SK-N-SH (cell line): Measurements from ENCODE around the gene ADPRH.

Experiments used
- EP300 ChIP-seq, 2 experiments: IDR thresholded peaks; 2 replicates each; pipeline versions ENCODE4 v1.4.0 to v1.6.1; 2012; ENCODE audit warnings: borderline replicate concordance in 1 of 2, low read depth in 1 of 2, low read length in 1 of 2
- MXI1 ChIP-seq: IDR thresholded peaks from 2 replicates; pipeline ENCODE4 v1.6.1; 2012; ENCODE audit warnings: mild to moderate bottlenecking, low read depth, low read length, improper control_type of control experiment
- RFX5 ChIP-seq: IDR thresholded peaks from 2 replicates; pipeline ENCODE4 v1.6.1; 2012; ENCODE audit warnings: mild to moderate bottlenecking, improper control_type of control experiment, low read length
- TCF12 ChIP-seq: IDR thresholded peaks from 2 replicates; pipeline ENCODE4 v1.4.0; 2012
- TF ChIP-seq, protein P1 (sequence below): fragments of 200-600 bp; sonication (generic); IDR thresholded peaks from 2 replicates; pipeline ENCODE4 v1.6.1; 2017; ENCODE audit warnings: antibody characterized with exemption, mild to moderate bottlenecking, moderate library complexity
- TF ChIP-seq, protein P2 (sequence below): IDR thresholded peaks from 2 replicates; pipeline ENCODE4 v1.6.1; 2012; ENCODE audit warnings: mild to moderate bottlenecking, low read depth, low read length, moderate library complexity

DNA sequence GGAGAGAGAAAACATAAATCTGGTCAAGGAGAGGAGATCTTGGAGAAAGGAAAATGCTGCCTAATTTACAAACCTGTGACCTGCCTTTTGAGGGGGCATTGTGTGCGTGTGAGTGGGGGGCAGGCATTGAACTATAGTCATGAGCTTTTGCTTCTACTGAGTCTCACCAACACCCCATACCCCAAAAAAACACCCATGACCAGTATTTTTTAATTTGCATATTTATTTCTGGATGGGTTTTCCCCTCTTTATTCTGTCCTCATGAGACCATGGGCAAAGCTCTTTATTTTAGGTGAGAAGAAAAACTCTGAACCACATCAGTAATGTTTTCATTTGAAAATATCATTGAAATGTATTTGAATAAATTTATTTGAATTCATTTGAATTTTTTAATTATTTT is 40.5 kb upstream of the ADPRH start:
- TF ChIP-seq, protein P1, sequence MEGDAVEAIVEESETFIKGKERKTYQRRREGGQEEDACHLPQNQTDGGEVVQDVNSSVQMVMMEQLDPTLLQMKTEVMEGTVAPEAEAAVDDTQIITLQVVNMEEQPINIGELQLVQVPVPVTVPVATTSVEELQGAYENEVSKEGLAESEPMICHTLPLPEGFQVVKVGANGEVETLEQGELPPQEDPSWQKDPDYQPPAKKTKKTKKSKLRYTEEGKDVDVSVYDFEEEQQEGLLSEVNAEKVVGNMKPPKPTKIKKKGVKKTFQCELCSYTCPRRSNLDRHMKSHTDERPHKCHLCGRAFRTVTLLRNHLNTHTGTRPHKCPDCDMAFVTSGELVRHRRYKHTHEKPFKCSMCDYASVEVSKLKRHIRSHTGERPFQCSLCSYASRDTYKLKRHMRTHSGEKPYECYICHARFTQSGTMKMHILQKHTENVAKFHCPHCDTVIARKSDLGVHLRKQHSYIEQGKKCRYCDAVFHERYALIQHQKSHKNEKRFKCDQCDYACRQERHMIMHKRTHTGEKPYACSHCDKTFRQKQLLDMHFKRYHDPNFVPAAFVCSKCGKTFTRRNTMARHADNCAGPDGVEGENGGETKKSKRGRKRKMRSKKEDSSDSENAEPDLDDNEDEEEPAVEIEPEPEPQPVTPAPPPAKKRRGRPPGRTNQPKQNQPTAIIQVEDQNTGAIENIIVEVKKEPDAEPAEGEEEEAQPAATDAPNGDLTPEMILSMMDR, result no peak
- TF ChIP-seq EP300 (IDR thresholded peaks at IDR 0.05; ENCODE audit: borderline replicate concordance in 1 of 2, low read depth in 1 of 2, low read length in 1 of 2) (no peak), RFX5 (no peak), TCF12 (no peak), MXI1 (no peak)
- TF ChIP-seq, protein P2, sequence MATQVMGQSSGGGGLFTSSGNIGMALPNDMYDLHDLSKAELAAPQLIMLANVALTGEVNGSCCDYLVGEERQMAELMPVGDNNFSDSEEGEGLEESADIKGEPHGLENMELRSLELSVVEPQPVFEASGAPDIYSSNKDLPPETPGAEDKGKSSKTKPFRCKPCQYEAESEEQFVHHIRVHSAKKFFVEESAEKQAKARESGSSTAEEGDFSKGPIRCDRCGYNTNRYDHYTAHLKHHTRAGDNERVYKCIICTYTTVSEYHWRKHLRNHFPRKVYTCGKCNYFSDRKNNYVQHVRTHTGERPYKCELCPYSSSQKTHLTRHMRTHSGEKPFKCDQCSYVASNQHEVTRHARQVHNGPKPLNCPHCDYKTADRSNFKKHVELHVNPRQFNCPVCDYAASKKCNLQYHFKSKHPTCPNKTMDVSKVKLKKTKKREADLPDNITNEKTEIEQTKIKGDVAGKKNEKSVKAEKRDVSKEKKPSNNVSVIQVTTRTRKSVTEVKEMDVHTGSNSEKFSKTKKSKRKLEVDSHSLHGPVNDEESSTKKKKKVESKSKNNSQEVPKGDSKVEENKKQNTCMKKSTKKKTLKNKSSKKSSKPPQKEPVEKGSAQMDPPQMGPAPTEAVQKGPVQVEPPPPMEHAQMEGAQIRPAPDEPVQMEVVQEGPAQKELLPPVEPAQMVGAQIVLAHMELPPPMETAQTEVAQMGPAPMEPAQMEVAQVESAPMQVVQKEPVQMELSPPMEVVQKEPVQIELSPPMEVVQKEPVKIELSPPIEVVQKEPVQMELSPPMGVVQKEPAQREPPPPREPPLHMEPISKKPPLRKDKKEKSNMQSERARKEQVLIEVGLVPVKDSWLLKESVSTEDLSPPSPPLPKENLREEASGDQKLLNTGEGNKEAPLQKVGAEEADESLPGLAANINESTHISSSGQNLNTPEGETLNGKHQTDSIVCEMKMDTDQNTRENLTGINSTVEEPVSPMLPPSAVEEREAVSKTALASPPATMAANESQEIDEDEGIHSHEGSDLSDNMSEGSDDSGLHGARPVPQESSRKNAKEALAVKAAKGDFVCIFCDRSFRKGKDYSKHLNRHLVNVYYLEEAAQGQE, result no peak
